Fibroblast of peridontal ligament (primary cell): ENCODE results near the gene CLSTN1.
"Not testable (repeated sequence)": the region's sequence is repeated elsewhere in the genome, so short reads cannot be mapped to it uniquely, and the experiment has no call there.

Experiments
- DNase-seq: peaks from one replicate; pipeline ENCODE4 v3.0.0-alpha.2; 2010; ENCODE audit errors: extremely low read depth

The CLSTN1 gene

DNA sequence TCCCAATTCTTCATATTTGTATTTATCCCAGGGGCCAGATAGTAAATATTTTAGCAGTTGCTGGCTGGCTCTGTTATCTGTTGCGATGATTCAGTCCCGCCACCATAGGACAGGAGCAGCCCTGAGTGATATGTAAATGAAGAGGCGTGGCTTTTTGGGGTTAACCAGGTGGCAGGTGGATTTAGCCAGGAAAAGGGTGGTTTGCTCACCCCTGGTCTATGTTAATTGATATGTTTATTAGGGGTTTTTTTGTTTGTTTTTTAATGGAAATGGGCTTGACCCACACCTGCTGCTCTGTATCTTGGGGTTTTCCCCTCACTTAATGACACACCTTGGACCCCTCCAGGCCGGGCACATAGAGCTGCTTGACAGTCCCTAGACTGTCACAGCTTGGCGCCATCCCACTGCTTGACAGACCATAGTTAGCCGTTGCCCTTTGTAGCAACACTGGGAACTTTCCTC is 109.5 kb downstream of the CLSTN1 start:
- no peak for DNase-seq

DNA sequence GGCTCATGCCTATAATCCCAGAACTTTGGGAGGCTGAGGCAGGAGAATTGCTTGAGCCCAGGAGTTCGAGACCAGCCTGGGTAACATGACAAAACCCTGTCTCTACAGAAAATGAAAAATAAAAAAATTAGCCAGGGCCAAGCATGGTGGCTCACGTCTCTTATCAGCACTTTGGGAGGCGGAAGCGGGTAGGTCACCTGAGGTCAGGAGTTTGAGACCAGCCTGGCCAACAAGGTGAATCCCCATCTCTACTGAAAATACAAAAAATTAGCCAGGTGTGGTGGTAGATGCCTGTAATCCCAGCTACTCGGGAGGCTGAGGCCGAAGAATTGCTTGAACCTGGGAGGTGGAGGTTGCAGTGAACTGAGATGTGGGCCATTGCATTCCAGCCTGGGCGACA is 111.0 kb downstream of the CLSTN1 start:
- not testable (repeated sequence) for DNase-seq

DNA sequence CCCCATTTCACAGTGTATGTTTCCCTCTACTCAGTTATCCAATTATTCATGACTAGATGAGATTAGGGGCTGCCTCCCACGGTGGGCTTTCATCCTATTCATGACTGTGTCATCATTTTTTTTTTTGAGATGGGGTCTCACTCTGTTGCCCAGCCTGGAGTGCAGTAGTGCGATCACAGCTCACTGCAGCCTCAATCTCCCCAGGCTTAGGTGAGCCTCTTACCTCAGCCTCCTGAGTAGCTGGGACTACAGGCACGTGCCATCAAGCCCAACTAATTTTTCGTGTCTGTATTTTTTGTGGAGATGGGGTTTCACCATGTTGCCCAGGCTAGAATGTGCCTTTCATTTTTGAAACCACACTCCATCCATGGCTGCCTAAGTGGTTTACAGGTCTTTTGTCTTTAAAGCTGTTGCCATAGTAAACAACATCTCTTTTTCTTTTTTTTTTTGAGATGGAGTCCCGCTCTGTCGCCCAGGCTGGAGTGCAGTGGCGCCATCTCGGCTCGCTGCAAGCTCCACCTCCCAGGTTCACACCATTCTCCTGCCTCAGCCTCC is 112.2 kb downstream of the CLSTN1 start:
- DNase-seq, result no peak

DNA sequence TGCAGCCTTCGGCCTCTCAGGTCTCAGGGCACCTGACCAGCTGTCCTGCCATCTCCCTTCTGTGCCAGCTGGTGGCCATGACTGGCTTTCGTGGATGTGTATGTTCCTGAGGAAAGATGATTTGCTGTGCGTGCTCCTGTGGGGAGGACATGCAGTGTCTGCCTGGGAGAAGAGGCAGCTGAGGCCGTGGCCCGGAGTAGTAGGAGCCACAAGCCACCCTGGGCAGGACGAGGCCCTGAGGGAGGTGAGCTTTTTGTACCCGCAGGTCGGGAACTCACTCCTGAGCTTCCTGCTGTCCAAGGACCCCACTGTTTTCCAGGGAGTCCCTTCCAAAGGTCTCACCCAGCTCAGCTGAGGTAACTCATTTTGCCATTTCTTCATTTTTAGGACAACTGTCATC is 113.7 kb downstream of the CLSTN1 start:
- DNase-seq, result no peak

- no peak for DNase-seq
Measured at GRCh38 chr1:9706178-9706577, 117.6 kb downstream of the CLSTN1 start.

- DNase-seq, result peak; percentile 75
Measured at GRCh38 chr1:9705337-9706093, 118.2 kb downstream of the CLSTN1 start.

GRCh38 chr1:9703681-9704080 is 120.1 kb downstream of the CLSTN1 start:
- DNase-seq, result no peak

- no peak for DNase-seq
Measured at GRCh38 chr1:9703165-9703509, 120.6 kb downstream of the CLSTN1 start.

DNA sequence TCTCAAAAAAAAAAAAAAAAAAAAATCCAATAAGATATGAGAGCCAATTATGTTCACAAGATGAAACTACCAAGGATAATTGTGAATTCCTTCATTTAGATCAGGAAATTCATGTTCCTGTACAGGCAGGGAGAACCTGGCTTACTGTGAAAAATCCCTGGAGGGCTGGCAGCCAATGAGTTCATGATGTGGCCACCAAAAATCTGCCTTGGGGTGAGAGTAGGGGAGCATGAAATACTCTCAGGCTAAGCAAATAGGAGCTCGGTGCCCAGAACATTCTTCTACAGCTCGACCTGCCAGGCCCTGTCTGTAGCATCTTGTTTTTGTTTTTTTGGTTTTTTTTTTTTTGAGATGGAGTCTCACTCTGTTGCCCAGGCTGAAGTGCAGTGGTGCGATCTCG is 122.1 kb downstream of the CLSTN1 start:
- DNase-seq, result no peak

- DNase-seq, result peak; percentile 58
Measured at GRCh38 chr1:9700340-9700739, 123.4 kb downstream of the CLSTN1 start.

GRCh38 chr1:9699361-9699760 is 124.4 kb downstream of the CLSTN1 start:
- no peak for DNase-seq

- no peak for DNase-seq
Measured at GRCh38 chr1:9696793-9697192, 127.0 kb downstream of the CLSTN1 start.

DNA sequence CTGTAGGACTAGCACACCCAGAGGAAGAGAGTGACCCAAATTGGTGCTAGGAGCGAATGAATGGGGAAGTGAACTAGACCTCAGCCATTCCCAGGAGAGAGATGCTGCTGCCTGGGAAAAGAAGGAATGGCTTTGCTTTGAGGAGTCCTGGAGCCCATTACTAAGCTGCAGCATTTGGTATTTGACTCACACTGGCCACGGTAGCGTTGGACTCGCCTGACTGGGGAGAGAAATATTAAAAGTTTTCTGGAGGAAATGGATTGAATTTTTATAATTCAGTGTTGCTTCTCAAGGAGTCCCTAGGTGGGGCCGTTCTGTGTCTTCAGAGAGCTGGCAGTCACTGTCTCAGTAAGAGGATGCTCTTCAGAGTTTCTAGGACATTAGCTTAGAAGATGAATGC is 132.1 kb downstream of the CLSTN1 start:
- DNase-seq, result peak; percentile 25

- peak; percentile 65 for DNase-seq
Measured at GRCh38 chr1:9691108-9691445, 132.7 kb downstream of the CLSTN1 start.

GRCh38 chr1:9690440-9691107 is 133.2 kb downstream of the CLSTN1 start:
- DNase-seq, result no peak

- DNase-seq, result peak; percentile 27
Measured at GRCh38 chr1:9689971-9690381, 133.8 kb downstream of the CLSTN1 start.

DNA sequence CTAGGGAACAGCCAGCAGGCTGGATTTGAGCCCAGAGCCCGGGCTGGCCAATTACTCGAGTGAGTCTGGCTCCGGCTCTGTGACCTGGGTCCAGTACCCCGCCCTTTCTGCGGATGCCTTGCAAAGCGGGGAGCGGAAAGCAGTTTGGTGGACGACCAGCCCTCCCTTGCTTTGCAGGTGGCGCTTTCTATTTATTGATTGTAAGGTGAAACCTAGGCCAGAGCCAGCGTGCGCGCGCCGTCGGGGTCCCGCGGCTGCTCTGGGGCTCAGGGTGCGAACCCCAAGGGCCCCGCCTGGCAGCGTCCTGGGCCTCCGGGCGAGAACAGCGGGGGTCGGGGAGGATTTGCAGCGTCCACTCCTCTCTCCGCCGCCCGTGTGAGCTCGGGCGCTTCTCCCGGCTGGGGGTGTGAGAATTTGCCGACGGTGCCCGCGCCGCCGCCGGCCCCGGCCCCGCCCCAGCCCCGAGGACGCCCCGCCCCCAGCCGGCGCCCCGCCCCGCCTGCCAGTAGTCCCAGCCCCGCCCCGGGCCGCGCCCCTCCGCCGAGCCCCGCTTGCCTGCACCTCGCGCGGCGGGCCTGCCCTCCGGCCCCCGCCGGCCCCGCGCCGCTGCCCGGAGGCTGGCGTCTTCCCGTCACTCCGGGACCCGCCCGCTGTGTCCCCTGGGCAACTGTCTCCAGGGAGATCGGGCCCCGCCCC is 134.6 kb downstream of the CLSTN1 start:
- DNase-seq, result peak; percentile 43

DNA sequence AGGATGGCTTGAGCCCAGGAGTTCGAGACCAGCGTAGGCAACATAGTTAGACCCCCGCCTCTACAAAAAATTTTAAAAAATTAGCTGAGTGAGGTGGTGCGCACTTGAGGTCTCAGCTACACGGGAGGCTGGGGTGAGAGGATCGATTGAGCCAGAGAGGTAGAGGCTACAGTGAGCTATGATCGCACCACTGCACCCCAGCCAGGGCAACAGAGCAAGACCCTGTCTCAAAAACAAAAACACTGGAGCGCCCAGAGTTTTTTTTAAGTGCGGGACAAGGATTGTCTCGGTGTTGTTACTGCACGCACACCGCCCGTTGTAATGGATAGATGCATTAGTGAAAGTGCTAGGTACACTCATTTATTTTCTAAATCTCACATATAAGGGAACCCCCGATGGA is 135.2 kb downstream of the CLSTN1 start:
- no peak for DNase-seq

DNA sequence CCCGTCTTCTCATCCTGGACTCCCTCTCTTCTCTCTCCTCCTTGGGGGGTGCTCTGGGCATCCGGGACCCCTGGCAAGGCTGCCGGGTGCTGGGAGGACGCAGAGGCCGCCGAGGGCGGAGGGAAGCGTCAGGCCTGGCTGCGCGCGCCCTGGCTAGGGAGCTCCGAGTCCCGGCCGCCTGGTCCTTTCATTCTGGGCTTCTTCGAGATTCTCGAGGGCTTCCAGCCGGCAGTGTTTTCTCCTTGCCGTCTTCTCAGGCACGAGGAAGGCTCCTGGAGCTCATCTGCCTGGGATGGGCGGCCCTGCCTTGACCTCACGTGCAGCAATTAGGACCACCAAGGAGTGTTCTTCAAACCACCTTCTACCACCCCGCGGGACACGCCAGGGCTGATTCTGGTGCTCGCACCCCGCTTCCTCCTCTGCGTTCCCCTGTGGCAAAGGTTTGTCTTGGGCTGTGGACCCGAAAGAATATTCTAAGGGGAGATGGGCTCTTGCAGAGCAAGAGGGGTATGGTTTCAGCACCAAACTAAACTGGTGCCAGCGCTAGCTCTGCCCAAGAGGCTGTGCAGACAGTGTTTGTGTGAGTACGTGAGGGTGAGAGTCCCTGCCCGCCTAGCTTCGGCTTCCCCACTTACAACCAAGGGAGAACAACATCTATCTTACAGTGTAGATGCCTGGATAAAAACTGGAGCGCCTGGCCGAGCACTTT is 135.7 kb downstream of the CLSTN1 start:
- no peak for DNase-seq

DNA sequence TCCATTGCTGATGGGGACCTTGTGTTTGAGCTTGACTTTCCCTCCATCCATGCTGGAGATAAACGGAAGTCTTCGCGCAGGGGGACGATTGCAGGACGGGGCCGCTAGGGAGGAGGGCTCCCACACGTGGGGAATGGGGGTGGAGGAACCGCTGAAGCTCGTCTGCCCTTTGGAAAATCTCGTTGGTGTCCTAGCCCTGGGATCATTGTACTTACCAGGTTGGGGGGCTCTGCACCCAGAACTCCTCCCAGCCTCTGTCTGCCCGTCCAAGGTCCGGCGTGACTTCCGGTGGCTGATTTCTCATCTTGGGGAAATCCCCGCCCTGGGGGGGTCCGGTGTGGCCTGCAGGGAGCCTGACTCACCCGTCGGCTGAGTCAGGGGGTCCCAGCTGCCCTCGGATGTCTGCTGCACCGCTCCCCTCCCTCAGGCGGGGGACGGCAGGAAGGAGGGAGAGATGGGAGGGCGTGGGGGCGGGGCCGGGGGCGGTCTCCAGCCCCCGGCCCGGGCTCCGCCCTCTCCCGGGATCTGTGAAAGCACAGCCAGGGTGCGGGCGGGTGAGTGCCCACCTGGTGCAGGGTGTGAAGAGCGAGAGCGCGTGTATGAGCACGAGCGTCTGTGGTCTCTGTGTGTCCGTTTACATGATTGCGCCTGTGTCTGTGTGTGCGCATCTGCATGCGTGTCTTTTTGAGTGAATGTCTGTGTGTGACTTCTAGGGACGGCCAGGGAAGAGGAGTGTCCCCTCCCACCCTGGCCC is 136.5 kb downstream of the CLSTN1 start:
- DNase-seq, result no peak

DNA sequence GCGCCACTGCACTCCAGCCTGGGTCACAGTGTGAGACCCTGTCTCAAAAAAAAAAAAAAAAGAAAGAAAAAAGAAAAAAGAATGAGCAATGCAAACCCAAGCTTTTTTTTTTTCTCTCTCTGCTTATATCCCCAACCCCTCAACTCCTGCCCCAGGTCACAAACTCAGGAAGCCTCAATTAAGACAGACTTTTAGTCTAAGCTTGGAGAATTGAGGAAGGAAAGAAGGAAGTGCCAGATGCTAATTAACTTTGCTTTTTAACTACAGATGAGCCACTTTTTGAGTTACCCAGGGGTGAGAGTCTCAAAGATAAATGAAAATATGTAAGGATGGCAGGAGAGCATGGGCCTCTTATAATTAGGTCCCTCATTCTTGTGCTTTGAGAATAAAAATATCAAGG is 139.0 kb downstream of the CLSTN1 start:
- no peak for DNase-seq
